GM18907 (cell line): ENCODE results near the gene PRSS8.
"Not testable (repeated sequence)": the region's sequence is repeated elsewhere in the genome, so short reads cannot be mapped to it uniquely, and the experiment has no call there.

Experiments
- ATAC-seq: cut with Tn5 transposase; IDR thresholded peaks from one replicate; pipeline ENCODE4 v1.9.1; 2021; ENCODE audit warnings: mild to moderate bottlenecking, moderate library complexity; ENCODE audit not compliant: unreplicated experiment

The PRSS8 gene

GRCh38 chr16:31107465-31107867, 28.1 kb downstream of the PRSS8 start:
- ATAC-seq: peak; percentile 53

DNA sequence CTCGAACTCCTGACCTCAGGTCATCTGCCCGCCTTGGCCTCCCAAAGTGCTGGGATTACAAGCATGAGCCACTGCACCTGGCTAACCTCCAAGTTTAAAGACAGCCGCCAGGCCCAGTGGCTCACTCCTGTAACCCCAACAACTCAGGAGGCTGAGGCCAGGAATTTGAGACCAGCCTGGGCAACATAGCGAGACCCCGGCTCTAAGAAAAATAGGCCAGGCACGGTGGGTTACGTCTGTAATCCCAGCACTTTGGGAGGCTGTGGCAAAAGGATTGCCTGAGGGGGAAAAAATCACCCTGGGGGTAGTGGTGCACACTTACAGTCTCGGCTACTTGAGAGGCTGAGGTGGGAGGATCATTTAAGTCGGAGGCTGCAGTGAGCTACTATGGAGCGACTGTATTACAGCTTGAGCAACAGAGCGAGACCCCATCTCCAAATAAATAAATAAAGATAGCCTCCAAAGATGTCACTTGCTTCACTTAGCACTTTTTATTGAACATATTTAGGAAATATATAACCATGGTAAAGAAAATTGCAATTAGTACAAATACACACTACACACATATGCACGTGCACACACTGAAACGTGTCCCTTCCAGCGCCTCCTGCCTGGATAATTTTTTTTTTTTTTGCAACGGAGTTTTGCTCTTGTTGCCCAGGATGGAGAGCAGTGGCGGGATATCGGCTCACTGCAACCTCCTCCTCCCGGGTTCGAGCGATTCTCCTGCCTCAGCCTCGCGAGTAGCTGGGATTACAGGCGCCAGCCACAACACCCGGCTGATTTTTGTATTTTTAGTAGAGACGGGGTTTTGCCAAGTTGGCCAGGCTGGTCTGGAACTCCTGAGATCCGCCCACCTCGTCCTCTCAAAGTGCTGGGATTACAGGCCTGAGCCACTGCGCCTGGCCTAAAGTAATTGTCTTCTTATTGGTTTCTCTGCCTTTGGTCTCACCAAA, 28.7 kb downstream of the PRSS8 start:
- no peak for ATAC-seq

DNA sequence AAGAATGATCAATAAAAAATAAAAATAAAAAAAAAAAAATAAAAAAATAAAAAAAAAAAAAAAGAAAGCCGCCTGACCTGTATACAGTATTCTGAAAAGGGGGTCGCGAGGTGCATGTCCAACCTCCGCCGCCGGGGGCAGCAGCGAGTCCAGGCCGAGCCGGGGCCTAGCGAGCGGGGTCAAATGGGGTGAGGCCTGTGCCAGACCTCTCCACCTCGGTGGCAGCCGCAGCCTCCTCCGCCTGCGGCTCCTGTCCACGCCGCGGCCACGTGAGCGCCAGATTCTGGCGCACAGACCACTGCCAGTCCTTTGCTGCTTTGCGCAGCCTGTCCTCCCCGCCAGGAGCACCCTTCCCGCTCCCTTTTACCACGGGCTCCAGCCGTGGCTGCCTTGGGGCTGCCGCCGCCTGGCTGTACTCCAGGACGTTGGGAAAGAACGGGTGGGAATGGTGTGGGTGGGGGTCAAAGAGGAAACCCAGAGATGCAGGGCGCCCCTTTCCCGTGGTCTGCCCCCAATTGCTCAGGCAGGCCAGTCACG, 29.8 kb downstream of the PRSS8 start:
- ATAC-seq: peak; percentile 46

- ATAC-seq: not testable (repeated sequence)
Measured at GRCh38 chr16:31100876-31101641, 34.5 kb downstream of the PRSS8 start.

DNA sequence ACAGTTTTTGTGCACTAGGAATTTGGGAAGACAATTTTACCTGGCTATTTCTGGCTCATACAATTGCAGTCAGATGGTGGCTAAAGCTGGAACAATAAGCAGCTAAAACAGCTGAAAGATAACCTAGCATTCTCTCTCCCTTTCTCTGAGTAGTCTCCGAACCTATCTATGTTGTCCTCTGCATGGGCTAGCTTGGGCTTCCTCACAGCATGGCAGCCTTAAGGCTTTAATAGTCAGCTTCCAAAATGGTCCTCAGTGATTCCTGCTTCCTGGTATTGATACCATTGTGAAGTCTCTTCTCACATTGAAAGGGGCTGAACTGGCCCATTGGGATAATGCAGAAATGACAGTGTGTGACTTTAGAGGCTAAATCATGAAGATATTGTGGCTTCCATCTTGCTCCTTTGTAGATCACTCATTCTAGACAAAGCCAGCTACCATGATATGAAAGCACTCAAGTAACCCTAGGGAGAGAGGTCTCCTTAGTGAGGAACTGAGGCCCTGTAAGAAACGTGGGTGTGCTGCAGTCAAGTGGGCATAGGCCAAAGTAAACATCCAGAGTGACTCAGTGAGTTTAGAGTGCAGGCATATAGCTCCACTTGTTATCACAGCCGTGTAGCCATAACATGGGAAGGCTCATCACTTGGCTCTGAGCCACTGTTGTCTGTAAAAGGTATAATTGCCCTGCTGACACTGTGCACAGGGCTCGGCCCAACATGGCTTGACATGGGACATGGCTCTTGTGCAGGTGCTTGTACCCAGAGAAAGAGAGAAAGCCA, 35.5 kb downstream of the PRSS8 start:
- no peak for ATAC-seq

- ATAC-seq: peak; percentile 86
Measured at GRCh38 chr16:31094424-31095120, 41.0 kb downstream of the PRSS8 start, which contains the start of gene VKORC1. Gene VKORC1 (minus strand): TSS chr16:31094797. CDS start chr16:31094729, 68 bp downstream.

- ATAC-seq: peak; percentile 3
Measured at GRCh38 chr16:31094088-31094423, 41.5 kb downstream of the PRSS8 start.

- no peak for ATAC-seq
Measured at GRCh38 chr16:31093132-31093703, 42.3 kb downstream of the PRSS8 start.

DNA sequence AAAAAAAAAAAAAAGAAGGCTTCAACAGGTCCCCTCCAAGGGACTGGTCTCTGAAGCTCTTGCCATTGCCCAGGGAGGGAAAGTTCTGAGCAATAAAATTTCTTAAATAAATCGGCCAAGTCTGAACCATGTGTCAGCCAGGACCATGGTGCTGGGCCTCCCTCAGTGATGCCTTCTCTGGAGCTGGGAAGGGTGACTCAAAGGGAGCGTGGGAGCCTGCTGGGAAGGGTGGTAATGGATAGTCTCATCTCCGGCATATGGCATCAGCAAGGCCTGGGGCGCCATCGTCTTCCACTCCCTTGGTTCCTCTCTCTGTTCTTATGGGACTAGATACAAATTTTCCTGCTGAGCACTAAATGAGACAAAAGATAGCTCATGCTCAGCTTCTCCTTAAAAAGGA, 43.2 kb downstream of the PRSS8 start:
- ATAC-seq: no peak

- no peak for ATAC-seq
Measured at GRCh38 chr16:31090540-31090939, 45.0 kb downstream of the PRSS8 start.

DNA sequence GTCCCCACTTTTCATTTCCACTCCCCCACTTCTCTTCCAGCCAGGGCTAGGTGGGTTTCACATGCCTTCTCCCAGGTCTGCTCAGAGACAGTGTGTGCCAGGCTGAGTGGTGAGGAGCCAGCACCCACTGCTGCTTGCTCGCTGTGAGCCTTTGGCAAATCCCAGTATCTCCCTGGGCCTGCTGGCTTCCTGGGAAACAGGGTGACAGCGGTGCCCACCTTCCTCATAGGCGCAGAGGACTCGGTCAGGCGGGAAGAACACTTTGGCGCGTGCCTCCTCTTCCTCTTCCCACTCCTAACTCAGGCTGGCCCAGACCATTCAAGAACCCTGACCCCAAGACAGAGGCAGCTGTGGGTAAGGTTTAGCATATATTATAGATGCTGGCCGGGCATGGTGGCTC, 46.3 kb downstream of the PRSS8 start:
- ATAC-seq: no peak

DNA sequence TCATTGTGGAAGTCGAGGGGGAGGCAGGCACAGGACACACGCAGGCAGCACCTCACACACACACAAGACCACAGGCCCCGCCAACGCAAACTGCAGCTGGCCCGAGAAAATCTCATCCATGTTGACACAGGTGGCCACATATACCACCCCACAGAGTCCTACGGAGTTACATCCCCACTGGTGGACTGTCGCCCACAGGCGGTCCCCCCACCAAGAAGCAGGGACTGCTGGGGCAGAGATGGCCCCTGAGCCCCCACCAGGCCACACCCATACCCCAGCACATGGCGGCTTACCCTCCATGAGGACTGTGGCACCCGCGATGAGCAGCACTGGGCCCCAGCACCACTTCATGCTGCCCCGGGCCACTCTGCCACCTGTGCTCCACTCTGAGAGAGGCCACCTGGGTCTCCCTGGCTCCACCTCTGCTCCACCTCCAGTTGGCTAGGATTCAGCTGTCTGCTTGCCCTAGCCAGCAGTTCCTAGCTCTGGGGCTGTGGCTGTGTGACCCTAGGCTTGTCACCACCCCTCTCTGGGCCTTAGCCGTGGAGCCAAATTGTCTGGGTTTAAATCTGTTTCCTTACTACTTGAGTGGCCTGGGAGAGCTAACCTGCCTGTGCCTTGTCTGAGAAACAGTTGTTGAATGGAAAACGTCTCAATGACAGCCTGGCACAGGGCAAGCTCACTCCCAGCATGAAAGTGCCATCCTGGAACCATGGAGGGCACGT, 46.9 kb downstream of the PRSS8 start, which contains the start of gene PRSS53:
Gene PRSS53 (minus strand): TSS at position 485 of the 725 bp plus-strand sequence. CDS start 134 bp downstream, at position 351.
- no peak for ATAC-seq

DNA sequence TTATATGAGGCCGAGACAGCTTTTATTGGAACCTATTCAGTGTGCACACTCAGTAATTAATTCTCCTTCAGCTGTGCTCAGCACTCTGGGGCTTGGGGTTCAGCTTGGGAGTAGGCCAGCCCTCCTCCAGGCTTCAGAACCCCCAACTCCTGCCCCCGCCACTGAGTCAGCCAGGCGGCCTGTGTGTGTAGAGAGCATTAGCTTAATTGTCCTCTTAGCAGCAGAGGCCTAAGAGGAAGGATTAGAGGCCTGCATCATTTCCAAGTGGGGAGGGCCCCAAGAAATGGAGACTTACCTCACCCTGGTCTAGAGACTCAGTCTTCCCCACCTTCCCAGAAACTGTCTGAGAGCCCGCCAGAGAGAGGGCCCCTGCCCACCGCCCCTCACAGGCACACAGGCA, 47.6 kb downstream of the PRSS8 start:
- no peak for ATAC-seq

DNA sequence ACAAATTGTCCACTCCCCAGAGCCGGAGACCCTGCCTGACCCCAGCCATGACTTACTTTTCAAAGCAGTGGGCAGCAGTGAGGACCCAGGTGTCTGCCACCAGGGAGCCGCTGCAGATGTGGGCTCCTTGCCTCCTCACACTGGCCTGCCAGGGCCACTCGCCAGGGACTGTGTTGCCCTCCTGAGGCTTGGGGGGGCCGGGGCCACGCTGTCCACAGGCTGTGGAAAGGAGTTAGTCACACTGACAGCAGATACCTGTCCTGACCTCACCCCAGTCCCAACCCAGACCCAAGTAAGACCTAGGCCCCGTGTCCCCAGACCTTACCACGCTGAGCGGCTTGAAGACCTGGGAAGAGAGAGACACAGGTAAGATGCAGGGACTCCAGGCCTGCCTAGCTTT, 48.0 kb downstream of the PRSS8 start:
- no peak for ATAC-seq

- no peak for ATAC-seq
Measured at GRCh38 chr16:31086629-31086906, 49.0 kb downstream of the PRSS8 start.

DNA sequence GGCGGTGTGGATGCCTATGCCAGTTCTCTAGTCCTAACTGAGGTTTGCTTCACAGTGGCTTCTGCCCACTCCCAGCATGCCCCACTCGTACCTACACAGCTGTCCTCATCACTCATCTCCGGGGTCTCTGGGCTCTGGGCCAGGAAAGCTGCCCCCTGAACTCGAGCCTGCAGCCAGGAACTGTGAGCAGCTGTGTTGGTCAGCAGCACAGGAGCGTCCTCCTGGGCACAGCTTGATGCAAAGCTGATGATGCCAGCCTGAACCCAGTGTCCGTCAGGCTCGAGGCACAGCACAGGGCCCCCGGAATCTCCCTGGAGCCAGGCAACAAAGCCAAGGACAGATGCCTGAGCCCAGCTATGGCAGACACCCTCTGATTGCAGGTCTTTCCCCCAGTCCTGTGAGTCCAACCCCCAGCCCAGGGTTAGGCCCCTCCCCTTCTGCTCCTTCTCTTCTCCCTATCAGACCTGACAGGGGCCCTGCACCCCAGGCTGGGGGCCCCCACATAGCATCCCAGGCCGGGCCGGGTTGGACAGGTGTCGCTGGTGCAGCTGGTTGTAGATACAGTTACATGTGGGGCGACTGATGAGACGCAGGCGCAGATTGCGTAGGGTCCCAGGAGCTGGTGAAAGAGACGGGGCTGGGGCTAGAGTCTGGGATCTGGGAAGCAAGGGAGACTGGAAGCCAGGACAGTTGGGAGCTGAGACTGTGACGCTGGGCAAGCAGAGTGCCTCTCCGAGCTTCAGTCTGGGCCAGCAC, 49.5 kb downstream of the PRSS8 start:
- no peak for ATAC-seq

DNA sequence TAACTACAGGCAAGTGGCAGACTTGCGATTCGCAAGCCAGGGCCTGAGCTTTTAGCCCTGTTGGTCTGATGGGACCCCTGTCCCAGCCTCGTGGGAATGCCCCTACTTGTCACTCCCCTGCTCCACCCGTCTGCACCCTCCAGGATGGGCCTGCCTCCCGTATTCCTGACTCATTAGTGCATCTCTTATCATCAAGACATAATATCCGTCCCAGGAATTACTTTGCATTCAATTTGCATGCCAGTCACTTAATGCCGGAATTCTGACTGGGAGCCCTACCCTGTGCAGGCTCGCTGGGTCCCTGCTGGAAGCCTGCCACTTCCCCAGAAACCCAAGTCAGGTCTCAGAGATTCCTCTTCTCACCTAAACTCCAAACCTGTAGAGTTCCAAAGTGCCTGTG, 50.1 kb downstream of the PRSS8 start:
- no peak for ATAC-seq

- ATAC-seq: no peak
Measured at GRCh38 chr16:31084584-31085302, 50.8 kb downstream of the PRSS8 start.
